ENCODE results near the gene USP36. TPM values are rescaled to one million over a fixed set of nuclear protein-coding genes. Genes with fewer than 3 reads are reported as not detected.

The USP36 gene
- polyA plus RNA-seq, 1 donor (not counting 4 experiments of a cell fraction or from before 2014, with no cell fraction given), result 25.2 TPM

GRCh38 chr17:78784352-78784751 lies 56.3 kb downstream of the USP36 start:
- Histone ChIP-seq H3K79me2 (ENCODE audit: control insufficient read depth, insufficient read depth, low read length) (peaks cover 24% of the 10 kb centered on the region), H3K4me1 (ENCODE audit: control insufficient read depth, extremely low read depth, insufficient read depth, low read length) (peaks cover 17% of the 10 kb centered on the region), H3K27me3 (ENCODE audit: control insufficient read depth, extremely low read depth, insufficient read depth, low read length) (no peaks in the 10 kb centered on the region), H3K9me3 (ENCODE audit: control insufficient read depth, low read depth, low read length) (no peaks in the 10 kb centered on the region), H2AFZ (ENCODE audit: control insufficient read depth, low read length) (no peak overlapping the region), H3K27ac (ENCODE audit: control insufficient read depth, insufficient read depth, low read length) (no peak overlapping the region), H3K9me1 (ENCODE audit: control insufficient read depth, extremely low read depth, insufficient read depth, low read length) (no peaks in the 10 kb centered on the region), H3K36me3 (ENCODE audit: control insufficient read depth in 2 of 2, extremely low read depth in 1 of 2, insufficient read depth in 2 of 2, low read length in 2 of 2) (peaks cover 0 to 2% of the 10 kb centered on the region in 2 experiments), H3K9ac (ENCODE audit: control insufficient read depth, extremely low read depth, insufficient read depth, low read length) (no peak overlapping the region), H3K4me2 (ENCODE audit: control insufficient read depth, extremely low read depth, insufficient read depth, low read depth, low read length) (no peak overlapping the region), H4K20me1 (ENCODE audit: control insufficient read depth, extremely low read depth, insufficient read depth, low read length) (no peaks in the 10 kb centered on the region), H3K4me3 (ENCODE audit: control insufficient read depth in 2 of 3, extremely low read depth in 1 of 3, insufficient read depth in 2 of 3, low read depth in 1 of 3, low read length in 3 of 3) (no peak overlapping the region)
- DNase-seq (ENCODE audit: low read depth, low spot score) (no peak), FAIRE-seq (no peak)
- TF ChIP-seq EZH2 (IDR thresholded peaks at IDR 0.05; ENCODE audit: low read length), result no peak
- no peak for TF ChIP-seq CTCF (optimal IDR thresholded peaks at IDR 0.05 in 1 of 3, IDR thresholded peaks at IDR 0.05 in 1 of 3, conservative IDR thresholded peaks at IDR 0.05 in 1 of 3; ENCODE audit: extremely low read depth in 1 of 3, insufficient read depth in 2 of 3, low read length in 3 of 3)
- dilution Hi-C loops (cut with MboI; ENCODE audit: extremely low pct_ligation_motif_present, low sequenced_read_pairs), result no loop called here

DNA sequence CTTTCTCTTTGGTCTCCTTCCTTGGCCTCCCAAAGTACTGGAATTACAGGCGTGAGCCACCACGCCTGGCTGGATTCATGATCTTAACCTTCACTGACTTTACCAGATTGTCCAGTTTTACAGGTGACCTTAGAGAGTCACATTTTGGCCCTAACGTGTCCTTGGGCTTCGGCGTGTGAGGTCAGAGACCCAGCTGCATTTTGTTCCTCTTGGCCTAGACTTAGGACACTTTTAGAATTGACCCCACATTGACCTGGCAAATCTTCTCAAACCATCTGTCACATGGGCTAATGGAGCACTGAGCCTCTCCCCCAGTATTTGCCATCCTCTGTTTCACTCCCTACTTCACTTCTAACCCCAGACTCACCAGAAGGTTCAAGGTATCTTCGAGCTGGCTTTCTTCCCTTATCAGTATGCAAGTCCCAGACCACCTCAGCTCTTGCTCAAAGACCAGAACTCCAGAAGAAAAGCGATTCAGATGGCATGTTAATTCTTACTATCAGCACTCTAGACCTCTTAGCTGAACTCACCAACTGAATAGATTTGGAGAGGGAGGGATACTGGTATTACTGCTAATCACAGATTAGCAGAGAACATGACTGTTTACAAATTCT lies 56.8 kb downstream of the USP36 start:
- Histone ChIP-seq H3K4me1 (ENCODE audit: control insufficient read depth, extremely low read depth, insufficient read depth, low read length) (peaks cover 17% of the 10 kb centered on the region), H3K36me3 (ENCODE audit: control insufficient read depth in 2 of 2, extremely low read depth in 1 of 2, insufficient read depth in 2 of 2, low read length in 2 of 2) (peaks cover 0 to 2% of the 10 kb centered on the region in 2 experiments), H3K4me3 (ENCODE audit: control insufficient read depth in 2 of 3, extremely low read depth in 1 of 3, insufficient read depth in 2 of 3, low read depth in 1 of 3, low read length in 3 of 3) (no peak overlapping the region), H2AFZ (ENCODE audit: control insufficient read depth, low read length) (no peak overlapping the region), H3K27me3 (ENCODE audit: control insufficient read depth, extremely low read depth, insufficient read depth, low read length) (no peaks in the 10 kb centered on the region), H3K4me2 (ENCODE audit: control insufficient read depth, extremely low read depth, insufficient read depth, low read depth, low read length) (no peak overlapping the region), H3K9me1 (ENCODE audit: control insufficient read depth, extremely low read depth, insufficient read depth, low read length) (no peaks in the 10 kb centered on the region), H4K20me1 (ENCODE audit: control insufficient read depth, extremely low read depth, insufficient read depth, low read length) (no peaks in the 10 kb centered on the region), H3K9ac (ENCODE audit: control insufficient read depth, extremely low read depth, insufficient read depth, low read length) (no peak overlapping the region), H3K27ac (ENCODE audit: control insufficient read depth, insufficient read depth, low read length) (no peak overlapping the region), H3K79me2 (ENCODE audit: control insufficient read depth, insufficient read depth, low read length) (peaks cover 27% of the 10 kb centered on the region), H3K9me3 (ENCODE audit: control insufficient read depth, low read depth, low read length) (no peaks in the 10 kb centered on the region)
- TF ChIP-seq CTCF (optimal IDR thresholded peaks at IDR 0.05 in 1 of 3, IDR thresholded peaks at IDR 0.05 in 1 of 3, conservative IDR thresholded peaks at IDR 0.05 in 1 of 3; ENCODE audit: extremely low read depth in 1 of 3, insufficient read depth in 2 of 3, low read length in 3 of 3) (no peak), EZH2 (IDR thresholded peaks at IDR 0.05; ENCODE audit: low read length) (no peak)
- FAIRE-seq (no peak), DNase-seq (ENCODE audit: low read depth, low spot score) (no peak)
- dilution Hi-C loops (cut with MboI; ENCODE audit: extremely low pct_ligation_motif_present, low sequenced_read_pairs), result no loop called here
